DND-41 (cell line): ENCODE results near the gene CMC4.

Experiments
- EZH2 ChIP-seq: IDR thresholded peaks from 3 replicates; pipeline ENCODE4 v1.6.1; 2012; ENCODE audit warnings: borderline replicate concordance, low read depth, mild to moderate bottlenecking, moderate library complexity, low read length, inconsistent platforms; ENCODE audit not compliant: severe bottlenecking
- TF ChIP-seq, protein P1 (sequence below): IDR thresholded peaks from 2 replicates; pipeline ENCODE4 v1.5.1; 2012; ENCODE audit warnings: borderline replicate concordance, low read length, moderate library complexity, mild to moderate bottlenecking; ENCODE audit not compliant: poor library complexity, severe bottlenecking; ENCODE audit errors: extremely low read depth

DNA sequence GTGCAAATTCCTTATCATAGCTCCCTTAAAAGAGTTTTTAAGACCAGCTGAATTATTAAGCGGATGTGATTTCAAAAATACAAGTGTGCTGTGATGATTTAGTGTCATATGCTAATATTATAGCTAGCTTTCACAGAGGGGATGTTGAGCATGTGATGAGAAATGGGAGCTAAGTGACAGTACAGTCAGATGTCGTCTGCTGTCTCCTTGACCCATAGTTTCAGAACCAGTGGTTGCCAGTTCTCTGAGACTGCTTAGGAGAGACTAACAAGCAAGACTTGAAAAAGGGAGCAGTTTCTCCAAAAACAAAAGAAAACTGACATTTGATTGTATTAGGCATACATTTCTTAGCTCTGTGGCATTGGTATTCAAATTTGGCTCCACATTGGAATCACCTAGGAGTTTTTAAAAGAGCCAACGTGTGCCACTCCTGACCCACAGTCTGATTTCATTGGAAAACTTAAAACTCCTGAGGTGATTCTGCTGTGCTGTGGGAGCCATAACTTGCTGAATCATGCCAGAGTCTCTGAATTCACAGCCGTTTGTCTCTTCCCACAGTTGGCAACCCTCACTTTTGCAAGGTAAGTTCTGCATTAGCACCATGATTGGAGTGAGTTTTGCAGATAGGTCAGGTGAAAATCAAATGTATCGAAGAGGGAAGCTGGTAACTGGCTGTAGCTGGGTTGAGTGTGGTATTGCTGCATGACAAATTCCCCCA, 24.0 kb downstream of the CMC4 start:
- TF ChIP-seq, protein P1, sequence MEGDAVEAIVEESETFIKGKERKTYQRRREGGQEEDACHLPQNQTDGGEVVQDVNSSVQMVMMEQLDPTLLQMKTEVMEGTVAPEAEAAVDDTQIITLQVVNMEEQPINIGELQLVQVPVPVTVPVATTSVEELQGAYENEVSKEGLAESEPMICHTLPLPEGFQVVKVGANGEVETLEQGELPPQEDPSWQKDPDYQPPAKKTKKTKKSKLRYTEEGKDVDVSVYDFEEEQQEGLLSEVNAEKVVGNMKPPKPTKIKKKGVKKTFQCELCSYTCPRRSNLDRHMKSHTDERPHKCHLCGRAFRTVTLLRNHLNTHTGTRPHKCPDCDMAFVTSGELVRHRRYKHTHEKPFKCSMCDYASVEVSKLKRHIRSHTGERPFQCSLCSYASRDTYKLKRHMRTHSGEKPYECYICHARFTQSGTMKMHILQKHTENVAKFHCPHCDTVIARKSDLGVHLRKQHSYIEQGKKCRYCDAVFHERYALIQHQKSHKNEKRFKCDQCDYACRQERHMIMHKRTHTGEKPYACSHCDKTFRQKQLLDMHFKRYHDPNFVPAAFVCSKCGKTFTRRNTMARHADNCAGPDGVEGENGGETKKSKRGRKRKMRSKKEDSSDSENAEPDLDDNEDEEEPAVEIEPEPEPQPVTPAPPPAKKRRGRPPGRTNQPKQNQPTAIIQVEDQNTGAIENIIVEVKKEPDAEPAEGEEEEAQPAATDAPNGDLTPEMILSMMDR, result no peak
- TF ChIP-seq EZH2, result no peak
